Measurements from ENCODE around the gene GNB5. TPM values are rescaled to one million over a fixed set of nuclear protein-coding genes. Genes with fewer than 3 reads are reported as not detected.

Gene GNB5
- total RNA-seq, 1 donor from 2014 or later = 64.2 TPM

DNA sequence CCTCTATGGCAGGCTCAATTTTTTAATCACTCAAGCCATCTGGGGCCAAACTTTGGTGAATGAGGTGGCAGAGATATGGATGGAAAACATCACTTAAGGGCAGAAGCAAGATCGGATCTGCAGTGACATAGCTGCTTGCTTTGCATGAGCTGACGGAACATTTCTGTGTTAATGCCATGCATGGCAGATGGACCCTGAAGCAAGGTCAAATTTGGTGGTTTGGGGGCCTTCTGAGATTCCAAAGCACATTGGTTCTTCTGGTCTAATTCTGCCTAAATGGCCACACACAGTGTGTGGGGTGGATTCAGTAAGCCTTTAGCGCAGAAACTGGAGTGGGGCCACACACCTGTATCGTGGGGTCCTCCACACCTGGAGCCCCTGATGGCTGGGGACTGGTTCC lies 40.3 kb downstream of the GNB5 start:
- H3K27ac Mint-ChIP-seq = no peak overlapping the region
- TF ChIP-seq, protein P1, sequence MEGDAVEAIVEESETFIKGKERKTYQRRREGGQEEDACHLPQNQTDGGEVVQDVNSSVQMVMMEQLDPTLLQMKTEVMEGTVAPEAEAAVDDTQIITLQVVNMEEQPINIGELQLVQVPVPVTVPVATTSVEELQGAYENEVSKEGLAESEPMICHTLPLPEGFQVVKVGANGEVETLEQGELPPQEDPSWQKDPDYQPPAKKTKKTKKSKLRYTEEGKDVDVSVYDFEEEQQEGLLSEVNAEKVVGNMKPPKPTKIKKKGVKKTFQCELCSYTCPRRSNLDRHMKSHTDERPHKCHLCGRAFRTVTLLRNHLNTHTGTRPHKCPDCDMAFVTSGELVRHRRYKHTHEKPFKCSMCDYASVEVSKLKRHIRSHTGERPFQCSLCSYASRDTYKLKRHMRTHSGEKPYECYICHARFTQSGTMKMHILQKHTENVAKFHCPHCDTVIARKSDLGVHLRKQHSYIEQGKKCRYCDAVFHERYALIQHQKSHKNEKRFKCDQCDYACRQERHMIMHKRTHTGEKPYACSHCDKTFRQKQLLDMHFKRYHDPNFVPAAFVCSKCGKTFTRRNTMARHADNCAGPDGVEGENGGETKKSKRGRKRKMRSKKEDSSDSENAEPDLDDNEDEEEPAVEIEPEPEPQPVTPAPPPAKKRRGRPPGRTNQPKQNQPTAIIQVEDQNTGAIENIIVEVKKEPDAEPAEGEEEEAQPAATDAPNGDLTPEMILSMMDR (IDR thresholded peaks at IDR 0.05) = no peak
- peaks cover 84% of the 10 kb centered on the region for H3K36me3 Mint-ChIP-seq (ENCODE audit: low read depth)
- ChIA-PET POLR2A (no interaction called here), CTCF (no interaction called here)
- intact Hi-C loops (cut with micrococcal nuclease) = no loop called here
- H3K9me3 Mint-ChIP-seq = no peaks in the 10 kb centered on the region
- no peak overlapping the region for H3K4me3 Mint-ChIP-seq
- no peaks in the 10 kb centered on the region for H3K27me3 Mint-ChIP-seq
- DNase-seq (no peak), ATAC-seq (ENCODE audit: low read depth) (peak; percentile 75)
- H3K4me1 Mint-ChIP-seq = peaks cover 20% of the 10 kb centered on the region

DNA sequence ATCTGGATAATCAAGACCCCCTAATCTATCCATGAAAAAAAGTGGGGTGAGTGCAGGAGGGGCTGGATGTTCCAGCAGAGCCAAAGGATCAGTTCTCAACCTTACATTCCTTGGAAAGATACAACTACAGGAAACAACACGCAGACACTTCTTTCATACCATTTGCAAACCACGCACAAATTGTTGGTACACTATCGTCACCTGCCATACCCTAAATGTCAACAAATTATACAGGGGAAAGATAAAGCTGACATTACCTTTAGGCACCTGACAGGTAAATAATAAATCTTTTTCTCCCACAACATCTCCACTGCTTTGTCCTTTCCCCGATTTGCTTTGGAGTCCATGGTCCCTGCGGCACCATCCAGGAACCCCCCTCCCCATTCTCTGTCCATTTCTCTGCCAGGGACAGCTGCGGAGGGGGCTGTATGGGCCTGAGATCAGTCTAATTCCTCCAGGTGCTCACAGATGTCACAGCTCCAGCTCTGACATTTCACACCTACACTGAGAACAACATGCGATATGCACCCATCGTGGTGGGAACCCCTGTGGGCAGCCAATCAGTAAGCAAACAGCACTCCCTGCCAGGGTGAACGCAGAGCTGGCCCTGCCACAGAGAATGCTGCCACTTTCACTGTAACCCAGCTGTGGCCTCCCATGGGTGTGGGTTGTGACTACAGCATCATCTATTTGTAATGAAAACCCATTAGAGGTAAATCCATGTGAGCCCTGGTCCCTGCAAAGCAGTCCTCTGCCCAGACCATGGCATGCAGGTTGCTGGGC lies 41.0 kb downstream of the GNB5 start:
- Mint-ChIP-seq H3K27ac (no peak overlapping the region), H3K27me3 (no peaks in the 10 kb centered on the region), H3K4me3 (no peak overlapping the region), H3K9me3 (no peaks in the 10 kb centered on the region), H3K4me1 (peaks cover 14% of the 10 kb centered on the region), H3K36me3 (ENCODE audit: low read depth) (peaks cover 83% of the 10 kb centered on the region)
- ChIA-PET POLR2A (no interaction called here), CTCF (no interaction called here)
- intact Hi-C loops (cut with micrococcal nuclease) = no loop called here
- TF ChIP-seq, protein P1 (IDR thresholded peaks at IDR 0.05) = no peak
- no peak for DNase-seq
- no peak for ATAC-seq (ENCODE audit: low read depth)

DNA sequence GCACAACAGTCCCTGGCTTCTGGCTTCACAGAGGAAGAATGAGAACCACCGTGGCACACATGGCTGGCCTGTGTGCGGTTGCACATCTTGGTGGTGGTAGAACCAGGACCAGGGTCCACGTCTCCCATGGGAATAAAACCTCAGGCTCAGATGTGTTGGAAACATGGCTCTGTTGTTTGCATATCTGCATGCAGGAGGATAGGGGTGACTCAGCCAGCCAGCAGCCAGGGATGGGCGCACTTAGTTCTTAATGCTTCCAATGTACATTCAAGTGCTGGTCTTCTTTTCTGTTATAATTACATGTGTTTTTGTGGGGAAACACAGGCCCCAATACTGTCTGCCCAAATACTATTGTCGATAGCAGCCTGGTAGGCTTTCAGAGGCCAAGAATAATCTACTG lies 42.8 kb downstream of the GNB5 start:
- no peak for DNase-seq
- Mint-ChIP-seq H3K9me3 (no peaks in the 10 kb centered on the region), H3K27me3 (no peaks in the 10 kb centered on the region), H3K4me3 (no peak overlapping the region), H3K36me3 (ENCODE audit: low read depth) (peaks cover 85% of the 10 kb centered on the region), H3K4me1 (peaks cover 14% of the 10 kb centered on the region), H3K27ac (no peak overlapping the region)
- no peak for ATAC-seq (ENCODE audit: low read depth)
- intact Hi-C loops (cut with micrococcal nuclease) = loop anchor here (1.0 to 10.0 kb wide), 2 partner anchors 9 to 254 kb away; no protein-coding TSS in a partner anchor
- ChIA-PET CTCF (no interaction called here), POLR2A (no interaction called here)
- TF ChIP-seq, protein P1 (IDR thresholded peaks at IDR 0.05) = no peak

DNA sequence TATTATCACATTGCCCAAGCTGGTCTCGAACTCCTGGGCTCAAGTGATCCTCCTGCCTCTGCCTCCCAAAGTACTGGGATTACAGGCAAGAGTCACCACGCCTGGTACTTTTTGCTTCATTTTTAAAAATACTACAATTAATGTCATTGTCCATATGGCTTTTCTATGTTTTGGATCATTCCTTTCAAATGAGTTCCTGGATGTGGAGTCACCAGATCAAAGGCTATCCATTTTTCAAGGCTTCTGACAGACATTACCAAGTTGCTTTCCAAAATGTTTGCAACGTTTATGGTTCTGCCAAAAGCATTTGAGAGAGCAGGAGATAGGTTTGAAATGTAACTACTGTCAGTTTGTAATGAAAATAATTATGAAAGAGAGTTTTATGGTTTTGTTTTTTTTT lies 44.4 kb downstream of the GNB5 start:
- POLR2A ChIA-PET = interaction anchor here (0.6 to 0.7 kb wide), 2 partner anchors 9 to 165 kb away, joined by 3 to 4 read pairs; no protein-coding TSS in a partner anchor

DNA sequence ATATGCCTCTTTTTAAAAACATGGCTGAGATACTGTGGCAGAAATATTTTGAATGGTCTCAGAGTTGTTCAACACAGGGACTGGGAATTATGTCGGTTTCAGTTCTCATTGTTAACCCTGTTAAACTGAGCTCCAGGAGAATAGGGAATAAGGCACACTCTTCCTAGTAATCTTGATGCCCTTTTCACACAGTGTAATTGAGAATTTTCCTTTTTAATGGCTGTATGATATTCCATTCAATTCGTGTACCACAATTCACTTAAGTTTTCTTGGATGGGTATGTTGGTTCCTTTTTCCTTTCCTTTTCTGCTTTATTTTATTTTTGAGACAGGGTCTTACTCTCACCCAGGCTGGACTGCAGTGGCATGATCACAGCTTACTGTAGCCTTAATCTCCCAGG lies 44.9 kb downstream of the GNB5 start:
- ATAC-seq (ENCODE audit: low read depth) (no peak), DNase-seq (no peak)
- CTCF ChIA-PET = no interaction called here
- Mint-ChIP-seq H3K9me3 (no peaks in the 10 kb centered on the region), H3K4me1 (peaks cover 11% of the 10 kb centered on the region), H3K27ac (no peak overlapping the region), H3K27me3 (no peaks in the 10 kb centered on the region), H3K4me3 (no peak overlapping the region), H3K36me3 (ENCODE audit: low read depth) (peaks cover 90% of the 10 kb centered on the region)
- intact Hi-C loops (cut with micrococcal nuclease) = loop anchor here (10.0 kb wide), 1 partner anchor 251 kb away; no protein-coding TSS in a partner anchor
- TF ChIP-seq, protein P1 (IDR thresholded peaks at IDR 0.05) = no peak
- POLR2A ChIA-PET = interaction anchor here (0.6 to 0.7 kb wide), 2 partner anchors 9 to 165 kb away, joined by 3 to 4 read pairs; no protein-coding TSS in a partner anchor

More for the DNA sequence above, 44.4 kb downstream of the GNB5 start:
- intact Hi-C loops (cut with micrococcal nuclease) = loop anchor here (10.0 kb wide), 1 partner anchor 252 kb away; no protein-coding TSS in a partner anchor
- Mint-ChIP-seq H3K36me3 (ENCODE audit: low read depth) (peaks cover 90% of the 10 kb centered on the region), H3K27me3 (no peaks in the 10 kb centered on the region), H3K9me3 (no peaks in the 10 kb centered on the region), H3K4me3 (no peak overlapping the region), H3K27ac (no peak overlapping the region), H3K4me1 (peaks cover 14% of the 10 kb centered on the region)
- CTCF ChIA-PET = no interaction called here
- ATAC-seq (ENCODE audit: low read depth) (no peak), DNase-seq (no peak)
- TF ChIP-seq, protein P1 (IDR thresholded peaks at IDR 0.05) = no peak
